ENCODE results near the gene MACO1.
"Not testable (repeated sequence)": the region's sequence is repeated elsewhere in the genome, so short reads cannot be mapped to it uniquely, and the experiment has no call there.

The MACO1 gene

DNA sequence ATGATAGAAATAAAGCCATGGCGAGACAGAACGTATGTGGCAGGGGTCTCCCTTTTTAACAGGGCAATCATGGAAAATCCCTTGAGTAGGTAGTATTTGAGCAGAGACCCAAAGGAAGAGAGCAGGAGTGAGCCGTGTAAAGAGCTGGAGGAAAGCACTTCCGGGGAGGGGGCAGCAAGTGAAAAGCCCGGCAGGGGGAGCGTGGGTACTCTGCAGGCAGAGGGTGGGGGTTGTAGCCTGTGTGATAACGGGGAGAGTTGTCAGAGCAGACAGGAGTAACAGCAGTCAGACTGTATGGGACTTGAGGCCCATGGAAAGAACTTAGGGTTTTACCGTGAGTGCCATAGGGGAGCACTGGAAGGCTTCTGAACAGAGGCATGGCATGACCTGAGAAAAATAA lies 61.6 kb downstream of the MACO1 start:
- no peak for DNase-seq

DNA sequence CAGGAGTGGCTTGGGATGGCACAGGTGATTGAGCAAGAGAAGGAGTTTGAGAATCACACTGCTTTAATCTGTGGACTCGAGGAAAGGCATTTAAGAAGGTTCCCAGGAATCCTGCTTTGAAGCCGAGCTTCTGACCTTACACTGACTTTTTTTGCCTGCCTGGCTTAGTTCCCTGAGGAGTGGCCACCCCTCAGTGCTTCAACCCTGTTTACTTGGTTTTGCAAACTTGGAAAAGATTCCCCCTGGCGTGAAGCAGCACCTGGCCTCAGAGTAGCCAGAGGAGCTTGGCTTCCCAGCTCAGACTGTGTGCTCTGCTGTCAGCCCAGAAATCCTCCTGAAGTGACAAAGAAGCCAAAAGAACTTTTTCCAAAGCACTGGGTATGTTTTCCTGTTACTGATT lies 64.3 kb downstream of the MACO1 start:
- no peak for DNase-seq

DNA sequence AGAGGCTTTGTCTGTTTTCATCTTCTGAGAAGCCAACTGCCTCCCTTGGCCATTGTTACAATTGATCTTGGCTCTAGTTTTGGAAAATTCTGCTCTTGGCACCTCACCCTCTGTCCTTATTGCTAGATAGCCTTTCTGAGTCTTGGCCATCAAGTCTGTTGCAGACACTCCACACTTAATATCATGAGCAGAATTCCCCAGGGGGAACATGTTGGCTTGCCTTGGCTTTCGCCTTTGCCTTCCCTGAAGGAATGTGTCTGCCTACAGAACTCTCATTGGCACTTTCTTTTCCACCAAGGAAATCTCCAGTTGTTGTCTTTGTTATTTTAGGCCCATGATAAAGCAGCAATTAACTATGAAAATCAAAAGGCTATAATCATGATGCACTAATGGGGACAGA lies 70.0 kb downstream of the MACO1 start:
- peak; percentile 45 for DNase-seq

DNA sequence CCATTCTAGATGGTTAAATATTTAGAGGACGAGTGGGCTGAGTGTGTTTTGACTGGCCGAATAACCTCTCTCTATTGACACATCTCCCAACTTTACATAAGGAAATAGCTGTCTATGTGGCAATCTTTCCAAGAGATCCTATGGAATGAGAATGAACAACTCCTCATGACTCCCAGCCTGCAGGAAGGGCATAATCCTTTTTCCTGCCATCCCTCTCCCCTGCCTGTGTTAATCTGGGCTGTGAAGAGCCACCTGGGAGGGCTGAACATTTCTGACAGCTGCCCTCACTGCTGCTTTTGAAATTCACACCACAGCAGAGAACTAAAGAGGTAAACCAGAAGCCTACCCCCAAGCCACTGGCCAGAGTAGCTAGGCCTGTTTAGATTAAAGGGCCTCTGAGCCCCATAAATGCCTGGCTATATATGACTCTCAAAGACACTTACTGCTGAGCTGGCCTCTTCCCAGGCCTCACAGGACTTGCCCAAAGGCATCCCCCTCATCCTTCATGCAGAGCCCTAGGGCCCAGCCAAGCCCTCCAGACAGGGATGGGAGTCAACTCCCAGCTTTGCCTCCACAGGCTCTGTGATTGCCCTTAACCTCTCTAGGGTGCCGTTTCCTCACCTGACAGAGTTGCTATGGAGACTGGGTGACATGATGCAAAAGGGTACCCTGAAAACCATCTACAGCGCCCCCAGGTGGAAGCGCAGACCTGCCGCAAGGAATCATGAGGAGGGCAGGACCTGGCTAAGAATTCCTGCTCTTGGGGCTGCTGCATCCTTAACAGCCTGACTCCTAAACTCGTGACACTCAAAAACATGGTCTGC lies 70.8 kb downstream of the MACO1 start:
- peak; percentile 95 for DNase-seq

DNA sequence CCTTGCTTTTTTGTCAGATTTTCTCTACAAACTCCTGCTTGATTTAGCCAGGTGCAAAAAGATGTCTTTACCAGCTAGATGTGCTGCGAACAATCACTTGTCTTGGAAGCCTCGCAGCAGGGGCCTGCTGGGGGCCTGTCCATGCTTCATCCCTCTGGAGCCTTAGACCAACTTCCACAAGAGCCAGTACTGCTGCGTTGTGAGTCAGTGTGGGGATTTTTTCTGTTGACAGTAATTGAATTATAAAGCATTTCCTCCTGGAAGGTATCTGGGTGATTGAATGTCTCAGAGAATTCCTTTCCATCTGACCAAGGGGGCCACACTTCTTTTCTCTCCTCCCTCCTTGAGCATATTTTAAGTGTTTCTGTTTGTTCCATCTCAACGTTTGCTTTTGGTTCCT lies 72.3 kb downstream of the MACO1 start:
- peak; percentile 86 for DNase-seq

DNA sequence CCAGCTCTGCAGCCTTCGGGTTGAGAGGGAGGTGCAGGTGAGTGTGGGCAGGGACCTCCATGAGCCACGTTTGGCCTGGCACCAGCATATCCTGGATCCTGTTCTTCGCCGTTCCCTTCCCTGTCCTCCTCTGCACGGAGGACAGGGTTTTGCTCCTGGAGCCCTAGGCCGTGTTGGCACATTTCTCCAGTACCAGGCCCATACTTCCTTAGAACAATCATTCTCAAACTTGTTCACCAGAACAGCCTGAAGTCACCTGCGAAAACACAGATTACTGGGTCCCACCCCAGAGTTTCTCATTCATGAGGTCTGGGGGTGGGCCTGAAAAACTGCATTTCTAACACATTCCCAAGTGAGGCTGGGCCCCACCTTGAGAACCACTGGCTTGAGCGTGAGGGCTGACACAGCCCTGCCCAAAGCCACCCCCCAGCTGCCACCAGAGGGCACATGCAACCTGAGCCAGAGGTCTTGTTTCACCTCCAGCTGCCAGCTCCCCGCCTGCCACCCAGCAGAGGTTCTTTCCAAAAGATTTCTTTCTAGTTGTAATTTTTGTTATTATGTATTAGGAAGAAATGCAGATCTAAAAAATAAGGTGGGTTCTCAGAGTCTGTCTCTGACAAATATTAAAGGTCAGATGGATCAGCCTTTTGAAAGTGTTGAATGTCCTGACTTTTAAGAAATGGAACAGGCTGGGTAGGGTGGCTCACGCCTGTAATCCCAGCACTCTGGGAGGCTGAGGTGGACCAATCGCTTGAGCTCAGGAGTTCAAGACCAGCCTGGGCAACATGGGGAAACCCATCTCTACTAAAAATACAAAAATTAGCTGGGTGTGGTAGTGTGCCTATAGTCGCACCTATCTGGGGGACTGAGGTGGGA lies 73.1 kb downstream of the MACO1 start:
- no peak for DNase-seq

DNA sequence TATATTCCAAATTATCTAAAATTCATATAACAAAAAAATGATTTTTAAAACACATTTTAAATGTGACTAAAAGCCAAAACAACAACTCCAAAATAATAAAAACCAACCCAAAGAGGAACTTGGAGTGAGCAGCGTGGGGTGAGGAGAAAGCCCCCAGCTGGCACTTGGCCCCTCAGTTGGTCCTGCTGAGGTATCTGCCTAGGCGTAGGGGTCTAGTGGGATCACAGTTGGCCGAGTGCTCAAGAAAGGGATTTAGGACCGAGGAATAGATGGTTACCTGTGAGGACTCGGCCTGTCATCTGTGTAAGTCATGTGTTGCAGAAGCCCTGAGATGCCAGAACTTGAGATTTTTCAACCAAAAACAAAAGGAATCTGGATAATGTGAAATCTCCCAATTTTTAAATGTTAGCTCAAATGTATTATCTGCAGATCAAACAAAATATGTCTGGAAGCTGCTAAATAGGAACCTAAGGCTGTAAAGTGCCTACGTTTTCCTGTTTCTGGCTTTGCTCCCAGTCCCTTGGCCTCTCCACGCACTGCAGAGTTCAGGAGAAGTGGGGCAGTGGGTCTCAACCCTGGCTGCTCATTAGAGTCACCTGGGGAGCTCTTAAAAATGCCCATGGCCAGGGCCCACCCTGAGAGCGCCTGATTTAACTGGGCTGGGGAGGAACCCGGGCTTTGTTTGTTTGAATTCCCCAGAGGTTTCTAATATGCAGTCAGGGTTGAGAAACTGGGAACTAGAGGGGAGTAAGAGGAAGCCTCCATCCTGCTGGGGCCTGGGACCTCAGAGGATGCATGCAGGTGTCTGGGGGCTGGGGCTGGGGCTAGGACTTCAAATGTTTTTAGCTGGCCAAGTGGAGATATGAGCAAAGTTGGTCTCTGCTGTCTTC lies 74.3 kb downstream of the MACO1 start:
- DNase-seq, result peak; percentile 73

DNA sequence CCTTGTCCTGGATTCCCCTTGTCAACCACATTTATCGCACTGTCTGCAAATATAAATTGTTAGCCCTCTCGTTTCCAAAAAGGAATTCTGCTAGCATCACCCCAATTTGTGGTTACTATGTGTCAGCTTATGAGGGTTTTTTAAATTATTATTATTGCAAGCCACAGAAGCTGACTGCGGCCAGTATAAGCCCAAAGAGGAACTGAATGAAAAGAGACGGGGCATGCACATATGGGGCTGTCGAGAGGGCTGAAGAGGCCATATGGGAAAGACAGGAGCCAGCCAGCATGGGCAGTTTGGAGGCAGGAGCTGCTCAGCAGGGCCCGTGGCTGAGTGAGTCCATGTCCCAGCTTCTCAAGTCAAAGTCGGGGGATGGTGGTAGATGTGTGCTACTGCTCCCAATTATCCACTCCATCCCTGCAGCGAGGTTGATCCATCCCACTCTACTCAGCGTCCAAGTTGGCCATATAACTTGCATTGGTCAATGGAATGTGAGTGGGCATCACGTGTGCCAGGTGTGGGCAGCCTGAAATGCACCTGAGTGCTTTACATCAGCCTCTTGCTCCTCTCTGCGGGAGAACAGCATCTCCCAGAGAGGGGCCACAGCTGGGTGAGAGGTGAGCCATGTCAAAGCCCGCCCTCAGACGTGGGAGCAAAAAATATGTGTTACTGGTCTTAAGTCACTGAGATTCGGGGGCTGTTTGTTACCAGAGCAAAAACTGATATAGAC lies 75.1 kb downstream of the MACO1 start:
- peak; percentile 74 for DNase-seq

DNA sequence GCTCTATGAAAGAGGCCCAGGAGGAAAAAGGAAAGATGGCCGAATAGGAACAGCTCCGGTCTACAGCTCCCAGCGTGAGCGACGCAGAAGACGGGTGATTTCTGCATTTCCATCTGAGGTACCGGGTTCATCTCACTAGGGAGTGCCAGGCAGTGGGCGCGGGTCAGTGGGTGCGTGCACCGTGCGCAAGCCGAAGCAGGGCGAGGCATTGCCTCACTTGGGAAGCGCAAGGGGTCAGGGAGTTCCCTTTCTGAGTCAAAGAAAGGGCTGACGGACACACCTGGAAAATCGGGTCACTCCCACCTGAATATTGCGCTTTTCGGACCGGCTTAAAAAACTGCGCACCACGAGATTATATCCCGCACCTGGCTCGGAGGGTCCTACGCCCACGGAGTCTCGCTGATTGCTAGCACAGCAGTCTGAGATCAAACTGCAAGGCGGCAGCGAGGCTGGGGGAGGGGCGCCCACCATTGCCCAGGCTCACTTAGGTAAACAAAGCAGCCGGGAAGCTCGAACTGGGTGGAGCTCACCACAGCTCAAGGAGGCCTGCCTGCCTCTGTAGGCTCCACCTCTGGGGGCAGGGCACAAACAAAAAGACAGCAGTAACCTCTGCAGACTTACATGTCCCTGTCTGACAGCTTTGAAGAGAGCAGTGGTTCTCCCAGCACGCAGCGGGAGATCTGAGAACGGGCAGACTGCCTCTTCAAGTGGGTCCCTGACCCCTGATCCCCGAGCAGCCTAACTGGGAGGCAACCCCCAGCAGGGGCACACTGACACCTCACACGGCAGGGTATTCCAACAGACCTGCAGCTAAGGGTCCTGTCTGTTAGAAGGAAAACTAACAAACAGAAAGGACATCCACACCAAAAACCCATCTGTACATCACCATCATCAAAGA lies 76.1 kb downstream of the MACO1 start:
- DNase-seq, result not testable (repeated sequence)

DNA sequence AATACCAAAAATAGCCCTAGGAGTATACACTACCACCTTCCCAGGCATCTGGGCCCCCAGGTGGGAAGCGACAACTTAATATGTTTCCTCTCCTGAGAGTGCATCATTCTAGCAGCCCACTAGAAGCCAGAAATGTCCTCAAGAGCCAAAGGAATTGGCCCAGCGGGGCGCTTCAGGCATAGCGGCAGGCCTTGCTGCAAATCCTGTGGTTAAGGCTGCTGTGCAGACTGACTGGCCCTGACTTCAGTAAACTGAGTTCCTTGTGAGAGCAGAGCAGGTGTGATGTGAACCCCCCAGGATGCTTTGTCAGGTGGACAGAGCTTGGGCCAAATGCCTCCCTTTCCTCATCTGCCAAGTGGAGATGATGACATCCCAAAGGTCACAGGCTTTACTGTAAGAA lies 83.0 kb downstream of the MACO1 start:
- no peak for DNase-seq

DNA sequence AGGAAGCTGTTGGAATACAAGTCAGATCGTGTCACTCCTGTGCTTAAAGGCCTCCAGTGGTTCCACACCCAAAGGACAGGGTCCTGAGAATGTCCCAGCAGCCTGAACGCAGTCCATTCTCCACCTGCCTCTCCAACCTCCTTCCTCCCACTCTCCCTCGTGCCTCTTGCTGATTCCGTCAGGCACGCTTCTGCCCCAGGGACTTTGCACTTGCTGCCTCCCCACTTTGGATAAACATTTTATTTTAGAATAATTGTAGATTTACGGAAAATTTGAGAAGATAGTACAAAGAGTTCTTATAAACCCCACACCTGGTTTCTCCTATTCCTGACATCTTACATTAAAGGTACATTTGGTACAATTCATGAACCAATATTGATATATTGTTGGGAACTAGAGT lies 84.3 kb downstream of the MACO1 start:
- DNase-seq, result no peak

DNA sequence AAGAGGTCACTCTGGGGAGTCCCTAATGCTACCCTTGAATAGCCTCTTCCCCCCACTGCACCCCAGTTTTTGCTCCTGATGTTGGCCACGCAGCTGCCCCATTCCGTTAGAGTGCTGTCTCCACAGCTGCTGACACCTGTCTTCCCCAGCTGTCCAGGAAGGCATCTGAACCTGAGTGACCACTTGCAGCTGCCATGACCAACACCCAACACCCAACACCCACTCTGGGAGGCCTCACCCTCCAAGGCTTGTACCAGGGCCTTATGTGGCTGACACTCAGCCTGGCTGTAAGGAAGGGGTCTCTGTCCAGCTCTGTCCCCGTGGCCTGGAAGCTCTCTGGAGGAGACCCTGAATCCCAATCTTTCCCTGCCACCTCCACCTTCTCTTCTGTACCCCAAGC lies 86.0 kb downstream of the MACO1 start:
- DNase-seq, result no peak

DNA sequence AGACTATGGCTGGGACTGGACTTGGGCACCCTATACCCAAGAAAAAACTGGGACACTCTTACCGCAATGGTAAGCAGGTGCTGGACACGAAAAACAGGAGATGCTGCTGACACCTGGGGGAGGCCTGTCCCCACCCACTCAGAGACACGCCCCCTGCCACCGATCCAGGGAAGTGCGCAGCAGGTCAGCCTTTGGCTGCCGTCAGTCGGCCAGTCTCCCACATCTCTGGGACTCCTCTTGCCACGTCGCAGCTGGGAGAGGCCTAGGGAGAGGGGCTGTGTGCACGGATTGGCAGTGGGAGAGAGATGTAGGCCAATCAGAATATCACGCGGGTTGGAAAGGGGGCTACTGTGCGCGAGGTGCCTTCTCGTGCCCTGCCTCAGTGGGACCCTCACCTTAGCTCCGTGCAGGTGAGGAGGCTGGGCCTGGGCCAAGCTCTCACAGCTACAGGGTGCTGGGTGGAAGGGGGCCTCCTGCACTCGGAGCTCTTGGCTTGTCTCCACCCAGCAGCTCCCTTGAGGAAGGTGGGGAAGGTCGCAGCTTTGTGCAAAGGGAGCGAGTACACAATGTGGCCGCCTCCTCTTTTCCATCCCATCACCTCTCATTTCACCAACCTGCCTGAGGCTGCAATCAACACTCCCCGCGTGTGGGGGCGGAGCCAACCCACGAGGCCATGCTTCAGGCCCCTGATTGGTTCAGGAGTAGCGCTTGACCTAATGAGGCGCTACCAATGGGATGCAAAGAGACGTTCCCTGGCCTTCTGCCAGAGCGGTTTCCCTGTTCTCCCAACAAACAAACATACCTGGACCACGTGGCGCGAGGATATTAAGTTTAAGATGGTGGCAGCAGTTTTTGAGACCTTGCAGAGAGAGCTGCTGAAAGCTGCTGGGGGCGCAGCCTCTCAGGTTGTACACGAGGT lies 87.0 kb downstream of the MACO1 start:
- no peak for DNase-seq

DNA sequence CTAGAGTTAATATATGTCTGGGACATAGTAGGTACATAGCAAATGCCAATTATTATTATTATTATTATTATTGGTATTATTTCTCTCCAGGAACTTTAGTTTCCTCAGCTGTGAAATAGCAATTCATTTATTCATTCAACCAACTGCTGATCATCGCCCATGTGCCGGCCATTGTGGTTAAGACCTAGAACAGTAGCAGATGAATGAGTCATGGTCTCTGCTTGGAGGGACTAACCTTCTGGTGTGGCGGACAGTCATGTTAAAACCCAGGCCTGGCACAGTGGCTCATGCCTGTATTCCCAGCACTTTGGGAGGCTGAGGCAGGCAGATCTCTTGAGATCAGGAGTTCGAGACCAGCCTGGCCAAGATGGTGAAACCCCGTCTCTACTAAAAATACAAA lies 88.9 kb downstream of the MACO1 start:
- peak; percentile 77 for DNase-seq

DNA sequence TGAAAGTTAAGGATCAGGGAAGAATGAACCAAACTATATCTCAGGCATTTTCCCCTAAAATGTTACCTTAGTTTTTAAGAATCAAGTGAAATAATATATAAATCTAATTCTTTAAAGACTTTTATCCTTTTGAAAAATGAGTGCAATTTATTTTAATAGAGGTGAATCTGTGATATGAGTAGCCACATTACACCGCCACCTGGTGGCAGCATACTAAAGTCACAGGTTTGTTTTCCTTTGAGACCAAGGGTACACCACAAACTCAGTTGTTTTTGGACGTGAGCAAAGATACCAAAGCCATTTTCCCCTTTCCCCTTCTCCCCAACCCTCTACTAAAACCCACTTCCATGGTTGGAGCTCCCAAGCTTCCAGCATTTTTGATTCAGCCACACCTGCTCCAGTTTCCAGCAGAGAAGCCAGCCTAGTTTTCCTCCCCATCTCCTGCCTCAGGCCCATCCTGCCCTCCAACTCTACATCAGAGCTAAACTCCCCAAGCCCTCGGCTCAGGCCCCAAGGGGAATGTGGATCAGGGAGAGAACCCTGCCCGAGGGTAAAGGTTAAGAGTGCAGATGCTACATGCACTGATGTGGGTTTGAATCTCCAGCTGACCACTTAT lies 89.9 kb downstream of the MACO1 start:
- peak; percentile 63 for DNase-seq

DNA sequence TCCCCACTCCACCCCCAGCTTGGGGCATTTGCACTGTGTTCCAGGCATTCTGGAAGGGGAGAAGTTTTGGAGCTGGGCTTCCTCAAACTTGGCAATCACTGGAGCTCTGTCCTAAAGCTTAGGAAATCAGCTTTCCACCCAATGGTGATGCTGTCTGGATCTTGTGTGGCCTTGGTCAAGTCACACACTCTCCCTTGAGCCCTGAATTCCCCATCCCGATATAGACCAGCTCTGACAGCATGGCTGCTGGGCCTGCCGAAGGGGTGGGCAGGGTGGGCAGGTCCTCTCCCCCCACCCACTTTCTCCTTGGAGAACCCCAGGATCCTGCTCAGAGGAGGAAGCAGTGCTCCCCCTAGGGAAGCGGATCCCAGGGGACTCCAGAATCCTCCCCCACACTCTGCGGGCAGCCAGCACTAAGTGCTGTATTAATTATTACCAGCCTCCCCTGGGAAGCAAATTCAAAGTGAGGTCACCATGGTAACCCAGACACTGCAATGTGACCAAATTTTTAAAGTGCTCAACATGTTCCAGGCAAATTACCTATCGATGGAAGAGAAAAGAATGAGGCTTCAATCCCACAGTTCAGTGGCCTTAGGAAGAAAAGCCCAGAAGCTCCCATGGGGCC lies 91.4 kb downstream of the MACO1 start:
- DNase-seq, result peak; percentile 42

DNA sequence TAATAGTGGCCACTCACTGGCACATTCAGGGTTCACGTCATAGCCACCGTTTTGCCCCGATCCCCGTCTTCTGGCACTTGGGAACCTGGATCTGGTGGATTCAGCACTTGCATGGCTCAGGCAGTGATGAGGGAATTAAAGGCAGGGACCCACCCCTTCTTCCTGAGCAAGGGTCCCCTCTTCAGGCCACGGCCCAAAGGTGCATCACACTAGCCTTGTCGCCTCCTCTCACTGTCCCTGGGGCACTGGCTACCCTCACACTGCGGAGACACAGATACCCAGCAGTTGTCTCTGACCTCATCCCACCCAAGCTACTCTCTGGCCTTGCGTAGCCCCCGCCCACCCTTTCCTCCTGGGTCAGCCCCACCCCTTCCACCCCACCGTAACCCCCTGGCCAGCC lies 92.8 kb downstream of the MACO1 start:
- peak; percentile 26 for DNase-seq

DNA sequence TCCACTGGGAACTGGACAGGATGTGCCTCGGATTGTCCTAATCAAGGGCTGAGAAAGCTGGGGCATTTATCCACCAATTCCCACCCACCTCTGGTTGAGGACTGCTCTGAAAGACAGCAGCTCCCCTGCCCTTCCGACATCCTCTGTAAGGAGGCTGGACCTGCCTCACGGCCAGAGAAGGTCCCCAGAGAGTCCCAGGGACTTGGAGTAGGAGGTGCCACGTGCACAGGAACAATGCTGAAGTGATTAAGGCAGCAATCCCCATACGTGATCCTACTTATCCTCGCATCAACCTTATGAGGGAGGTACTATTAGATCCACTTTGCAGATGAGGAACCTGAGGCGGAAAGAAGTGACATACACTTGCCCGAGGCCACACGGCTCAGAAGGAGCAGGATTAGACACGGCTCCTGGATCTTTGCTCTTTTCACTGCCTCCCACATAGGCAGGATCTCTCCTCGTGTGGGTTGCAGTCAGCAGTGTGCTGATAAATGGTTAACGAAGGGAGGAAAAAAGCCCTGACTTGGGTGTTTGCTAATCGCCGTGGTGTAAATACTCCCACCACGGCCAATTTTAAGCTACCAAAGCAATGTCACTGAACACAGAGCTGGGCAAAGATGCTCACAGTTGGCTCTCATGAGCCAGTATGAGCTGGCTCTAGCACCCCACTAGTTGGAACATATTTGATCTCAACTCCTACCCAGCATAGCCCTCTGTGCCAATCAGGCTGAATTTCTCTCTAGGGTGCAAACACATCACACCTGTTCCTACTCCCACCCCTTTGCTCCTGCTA lies 94.1 kb downstream of the MACO1 start:
- DNase-seq, result no peak

DNA sequence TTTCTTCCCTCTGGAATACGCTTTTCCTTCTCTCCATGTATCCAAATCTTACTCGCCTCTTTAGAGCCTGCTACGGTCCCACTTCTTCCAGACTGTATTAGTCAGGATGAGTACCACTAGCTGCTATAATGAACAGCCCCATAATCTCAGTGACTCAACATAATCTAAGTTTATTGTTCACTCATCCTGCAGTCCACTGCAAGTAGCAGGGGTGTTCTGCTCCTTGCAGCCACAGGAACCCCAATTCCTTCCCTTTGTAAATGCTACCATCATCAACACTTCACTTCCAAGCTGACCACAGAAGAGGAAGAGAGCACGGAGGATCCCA lies 94.6 kb downstream of the MACO1 start:
- DNase-seq, result no peak

All from fibroblast of skin of right quadriceps (primary cell).